Esophagus squamous epithelium (tissue), 5 donors: ENCODE results near the gene ATP2A2. TPM values are rescaled to one million over a fixed set of nuclear protein-coding genes. Genes with fewer than 3 reads are reported as not detected.

ENCODE experiments used
- DNase-seq: peaks from one replicate; lab custom pipeline; 2025; lab: John Stamatoyannopoulos, UW
- H3K27ac ChIP-seq, 4 donors: fragments of 200-600 bp; sonication (generic); one replicate each; pipeline ENCODE4 v1.5.1; 2016 to 2019; ENCODE audit warnings: mild to moderate bottlenecking in 1 of 4
- H3K27me3 ChIP-seq, 4 donors: fragments of 200-600 bp; sonication (generic); 1 replicate in 3 of 4; 2 replicates in 1 of 4; pipeline versions ENCODE4 v1.5.1 to v1.6.0; 2017 to 2021; ENCODE audit warnings: antibody characterized with exemption in 1 of 4
- H3K36me3 ChIP-seq, 3 donors: fragments of 200-600 bp; sonication (generic); one replicate each; pipeline ENCODE4 v1.5.1; 2016 to 2019
- H3K4me1 ChIP-seq, 3 donors: fragments of 200-600 bp; sonication (generic); one replicate each; pipeline ENCODE4 v1.5.1; 2017 to 2019
- H3K4me3 ChIP-seq, 4 donors: fragments of 200-600 bp; sonication (generic); 1 replicate in 3 of 4; 2 replicates in 1 of 4; pipeline ENCODE4 v1.5.1; 2016 to 2019; ENCODE audit warnings: mild to moderate bottlenecking in 2 of 4, moderate library complexity in 1 of 4
- H3K9me3 ChIP-seq, 3 donors: fragments of 200-600 bp; sonication (generic); one replicate each; pipeline ENCODE4 v1.5.1; 2016 to 2019
- CTCF ChIP-seq, 6 experiments: fragments of 450-650 bp in 4 of 6; fragments of 200-600 bp in 2 of 6; sonication (generic) in 2 of 6; IDR thresholded peaks; one replicate each; pipeline ENCODE4 v1.5.1; 2016 to 2019; ENCODE audit warnings: antibody characterized with exemption in 6 of 6, mild to moderate bottlenecking in 4 of 6, moderate library complexity in 4 of 6
- POLR2A ChIP-seq, 4 donors: fragments of 450-650 bp; IDR thresholded peaks; one replicate each; pipeline ENCODE4 v1.6.1; 2017; ENCODE audit warnings: antibody characterized with exemption in 4 of 4, mild to moderate bottlenecking in 4 of 4, moderate library complexity in 3 of 4
- WGBS, 2 donors: methylation state at CpG; one replicate each; pipeline ENCODE4 v1.1.5; 2018; 5-methylcytosine and 5-hydroxymethylcytosine counted together
- intact Hi-C: fragments of 100-400 bp; cut with DNase I; formaldehyde crosslinking; loops from one replicate; pipeline ENCODE4 v1.15.0; 2022
- total RNA-seq, 4 donors: library from RNA; depleted of rRNA; stranded (reverse); fragments of >200 nt; gene quantifications; one replicate each; pipeline ENCODE4 v1.1.0, GENCODE V29; 2016
- donor health status: DM: yes; HTN: yes; CAD: no.

The ATP2A2 gene
- total RNA-seq, 4 donors from 2014 or later: 147 to 263 (median 177) TPM

DNA sequence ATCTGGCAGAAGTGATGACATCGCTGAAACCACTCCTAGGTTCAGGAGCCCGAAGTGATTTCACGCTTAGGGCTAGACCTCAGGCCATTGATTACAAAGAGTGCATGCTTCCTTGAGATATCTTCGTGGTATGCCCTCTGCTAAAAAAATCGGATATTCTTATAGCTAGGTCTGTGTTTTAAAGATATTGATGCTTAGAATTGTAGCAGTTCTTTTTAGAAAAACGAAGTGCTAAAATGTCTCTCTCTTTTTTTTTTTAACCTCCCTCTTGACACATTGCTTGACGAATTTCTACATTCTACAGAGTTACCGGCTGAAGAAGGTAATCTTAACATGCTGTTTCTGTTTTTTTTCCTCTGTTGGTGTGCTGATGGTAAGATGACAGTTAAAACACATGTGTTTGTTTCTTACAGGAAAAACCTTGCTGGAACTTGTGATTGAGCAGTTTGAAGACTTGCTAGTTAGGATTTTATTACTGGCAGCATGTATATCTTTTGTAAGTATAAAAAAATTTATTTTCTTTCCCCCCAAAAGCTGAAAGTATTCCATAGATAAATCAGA lies 1.3 kb downstream of the ATP2A2 start:
- TF ChIP-seq POLR2A (IDR thresholded peaks at IDR 0.05) (no peak), CTCF (IDR thresholded peaks at IDR 0.05) (no peak)
- Histone ChIP-seq H3K36me3 (peaks cover 0 to 24% (median 0%) of the 10 kb centered on the region in 3 donors), H3K9me3 (no peaks in the 10 kb centered on the region), H3K4me1 (peaks cover 24 to 75% (median 39%) of the 10 kb centered on the region in 3 donors), H3K4me3 (peak overlapping the region; percentile 67 to 97 (median 84)), H3K27ac (peak overlapping the region; percentile 96 to 99 (median 98)), H3K27me3 (no peaks in the 10 kb centered on the region)
- 0 to 1% methylated on average over 7 of the region's 8 CpGs for whole genome bisulfite sequencing, 2 donors
- intact Hi-C loops: no loop called here
- no peak for DNase-seq

- Histone ChIP-seq H3K36me3 (peaks cover 0 to 32% (median 4%) of the 10 kb centered on the region in 3 donors), H3K27me3 (no peaks in the 10 kb centered on the region), H3K4me3 (peak overlapping the region; percentile 67 to 97 (median 84)), H3K9me3 (no peaks in the 10 kb centered on the region), H3K4me1 (peaks cover 25 to 75% (median 47%) of the 10 kb centered on the region in 3 donors), H3K27ac (peak overlapping the region; percentile 14 to 97 (median 66))
- TF ChIP-seq POLR2A (IDR thresholded peaks at IDR 0.05) (no peak), CTCF (IDR thresholded peaks at IDR 0.05) (no peak)
- intact Hi-C loops: no loop called here
- DNase-seq: no peak
- 6 to 12% methylated on average over 7 of the region's 7 CpGs for WGBS, 2 donors
Measured at GRCh38 chr12:110282956-110283817, 2.1 kb downstream of the ATP2A2 start.

DNA sequence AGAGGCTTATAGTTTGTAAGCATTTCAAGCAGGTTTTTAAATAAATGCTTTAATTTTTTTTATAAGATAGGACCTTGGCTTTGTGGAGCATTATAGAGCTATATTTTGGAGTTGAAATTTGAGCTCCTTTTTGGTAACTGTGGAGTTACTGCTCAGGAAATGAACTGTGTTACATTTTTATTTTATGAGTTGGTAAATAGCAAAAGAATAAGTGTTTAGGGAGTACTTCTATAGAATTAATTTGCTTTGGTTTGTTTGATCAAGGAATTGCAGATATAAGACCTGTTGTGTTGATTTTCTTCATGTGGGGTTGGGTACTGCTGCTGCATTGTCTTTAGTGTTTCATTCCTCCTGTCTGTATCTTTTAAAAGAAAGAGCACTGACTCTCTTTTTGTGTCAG lies 3.5 kb downstream of the ATP2A2 start:
- TF ChIP-seq CTCF (IDR thresholded peaks at IDR 0.05) (no peak), POLR2A (IDR thresholded peaks at IDR 0.05) (no peak)
- H3K9me3 ChIP-seq: no peaks in the 10 kb centered on the region
- intact Hi-C loops: no loop called here
- DNase-seq: no peak
- peaks cover 30 to 84% (median 60%) of the 10 kb centered on the region in 3 donors for H3K4me1 ChIP-seq
- H3K4me3 ChIP-seq: peak overlapping the region; percentile 67 to 97 (median 84)
- H3K27me3 ChIP-seq: no peaks in the 10 kb centered on the region
- H3K27ac ChIP-seq: peak overlapping the region in 3 of 4 donors; percentile 25 to 97 (median 96)
- H3K36me3 ChIP-seq: peaks cover 0 to 46% (median 4%) of the 10 kb centered on the region in 3 donors

DNA sequence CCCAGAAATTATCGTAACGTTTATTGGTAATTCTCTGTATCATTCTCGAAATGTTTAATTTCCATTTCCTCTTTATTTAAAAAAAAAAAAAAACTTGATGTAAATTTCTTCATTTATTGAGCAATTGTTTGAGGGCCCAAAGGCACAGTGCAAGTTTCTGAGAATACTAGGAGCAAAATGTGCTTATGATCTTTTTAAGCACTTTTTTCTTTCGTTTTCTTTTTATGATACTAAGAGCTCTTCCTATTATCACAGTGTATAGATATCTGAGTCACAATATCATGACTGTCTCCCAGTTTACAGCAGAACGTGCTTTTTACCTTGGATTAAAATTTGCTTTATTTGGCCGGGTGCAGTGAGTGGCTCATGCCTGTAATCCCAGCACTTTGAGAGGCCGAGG lies 5.6 kb downstream of the ATP2A2 start:
- TF ChIP-seq POLR2A (IDR thresholded peaks at IDR 0.05) (no peak), CTCF (IDR thresholded peaks at IDR 0.05) (no peak)
- Histone ChIP-seq H3K4me3 (peak overlapping the region in 3 of 4 donors; percentile 18 to 82 (median 67)), H3K27me3 (no peaks in the 10 kb centered on the region), H3K27ac (peak overlapping the region; percentile 52 to 97 (median 84)), H3K9me3 (no peaks in the 10 kb centered on the region), H3K36me3 (peaks cover 0 to 66% (median 11%) of the 10 kb centered on the region in 3 donors), H3K4me1 (peaks cover 22 to 91% (median 55%) of the 10 kb centered on the region in 3 donors)
- 17% methylated on average over 7 of the region's 7 CpGs for WGBS, 2 donors
- DNase-seq: no peak
- intact Hi-C loops: no loop called here

DNA sequence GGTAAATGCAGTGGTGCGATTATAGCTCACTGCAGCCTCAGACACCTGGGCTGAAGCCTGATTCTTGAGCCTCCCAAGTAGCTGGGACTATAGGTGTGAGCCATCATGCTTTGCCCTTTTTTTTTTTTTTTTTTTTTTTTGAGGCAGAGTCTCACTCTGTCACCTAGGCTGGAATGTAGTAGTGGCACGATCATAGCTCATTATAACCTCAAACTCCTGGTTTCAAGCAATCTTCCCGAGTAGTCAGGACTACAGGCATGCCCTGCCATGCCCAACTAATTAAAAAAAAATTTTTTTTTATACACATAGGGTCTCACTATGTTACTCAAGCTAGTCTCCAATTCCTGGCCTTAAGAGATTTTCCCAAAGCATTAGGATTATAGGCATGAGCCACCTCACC lies 6.9 kb downstream of the ATP2A2 start:
- DNase-seq: no peak
- peaks cover 8 to 80% (median 18%) of the 10 kb centered on the region in 3 donors for H3K36me3 ChIP-seq
- no peaks in the 10 kb centered on the region for H3K27me3 ChIP-seq
- WGBS, 2 donors: 51 to 62% methylated on average over 3 of the region's 3 CpGs
- TF ChIP-seq POLR2A (IDR thresholded peaks at IDR 0.05): no peak
- peaks cover 22 to 96% (median 54%) of the 10 kb centered on the region in 3 donors for H3K4me1 ChIP-seq
- intact Hi-C loops: no loop called here
- no peak overlapping the region for H3K4me3 ChIP-seq
- no peaks in the 10 kb centered on the region for H3K9me3 ChIP-seq
- peak overlapping the region in 2 of 4 donors; percentile 96 to 97 for H3K27ac ChIP-seq
